KMS-11 (cell line): Measurements from ENCODE around the gene PP2D1.
"Not testable (repeated sequence)": the region's sequence is repeated elsewhere in the genome, so short reads cannot be mapped to it uniquely, and the experiment has no call there.

Experiments used
- H2AFZ ChIP-seq: fragments of 200-600 bp; sonication (generic); 2 replicates; pipeline ENCODE4 v1.6.1; 2016; ENCODE audit warnings: antibody characterized with exemption, mixed run types, low read depth
- H3K27ac ChIP-seq: fragments of 200-600 bp; sonication (generic); 2 replicates; pipeline ENCODE4 v1.6.1; 2016; ENCODE audit warnings: mild to moderate bottlenecking, mixed run types
- H3K27me3 ChIP-seq: fragments of 200-600 bp; sonication (generic); 2 replicates; pipeline ENCODE4 v1.6.1; 2017; ENCODE audit warnings: mild to moderate bottlenecking, low read depth, mixed run types, moderate library complexity; ENCODE audit not compliant: insufficient read depth
- H3K36me3 ChIP-seq: fragments of 200-600 bp; sonication (generic); 2 replicates; pipeline ENCODE4 v1.6.1; 2017; ENCODE audit warnings: mild to moderate bottlenecking, mixed run types; ENCODE audit not compliant: insufficient read depth
- H3K4me1 ChIP-seq: fragments of 200-600 bp; sonication (generic); 2 replicates; pipeline ENCODE4 v1.6.1; 2016; ENCODE audit warnings: mild to moderate bottlenecking, low read depth, mixed run types; ENCODE audit not compliant: poor library complexity, severe bottlenecking
- H3K4me2 ChIP-seq: fragments of 200-600 bp; sonication (generic); 2 replicates; pipeline ENCODE4 v1.7.0; 2016; ENCODE audit warnings: mild to moderate bottlenecking, mixed run types
- H3K4me3 ChIP-seq: fragments of 200-600 bp; sonication (generic); IDR thresholded peaks from 2 replicates; pipeline ENCODE4 v1.6.1; 2017; ENCODE audit warnings: low read depth, low read length, mixed read lengths; ENCODE audit not compliant: insufficient read depth
- H3K79me2 ChIP-seq: fragments of 200-600 bp; sonication (generic); 2 replicates; pipeline ENCODE4 v1.6.1; 2016; ENCODE audit warnings: low read depth, mixed run types; ENCODE audit not compliant: insufficient read depth
- H3K9ac ChIP-seq: fragments of 200-600 bp; sonication (generic); 2 replicates; pipeline ENCODE4 v1.6.1; 2016; ENCODE audit warnings: mild to moderate bottlenecking, mixed run types
- H4K20me1 ChIP-seq: fragments of 200-600 bp; sonication (generic); 2 replicates; pipeline ENCODE4 v1.6.1; 2016; ENCODE audit warnings: mild to moderate bottlenecking, mixed run types; ENCODE audit not compliant: insufficient read depth
- TF ChIP-seq, protein P1 (sequence below): fragments of 200-600 bp; sonication (generic); conservative IDR thresholded peaks from 2 replicates; pipeline ENCODE4 v1.6.1; 2017; ENCODE audit warnings: low read depth, mild to moderate bottlenecking, antibody characterized with exemption, low read length, moderate library complexity, mixed read lengths

PP2D1 gene

DNA sequence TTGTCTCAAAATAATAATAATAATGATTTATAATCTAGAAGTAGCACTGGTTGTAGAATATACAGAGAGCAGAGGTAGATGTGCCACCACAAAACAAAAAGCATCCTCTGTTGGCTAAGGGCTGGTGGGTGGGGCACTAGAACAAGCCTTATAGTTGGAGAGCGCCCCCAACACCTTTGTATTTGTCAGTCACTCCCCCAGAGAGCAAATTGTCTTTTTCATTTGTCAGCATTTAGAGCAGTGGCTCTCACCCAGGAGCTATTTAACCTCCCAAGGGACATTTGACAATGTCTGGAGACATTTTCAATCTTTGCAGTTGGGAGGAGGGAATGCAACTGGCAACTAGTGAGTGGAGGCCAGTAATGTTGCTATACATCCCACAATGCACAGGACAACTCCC, 34.5 kb upstream of the PP2D1 start:
- Histone ChIP-seq H3K4me3 (no peak overlapping the region), H3K79me2 (peaks cover 74% of the 10 kb centered on the region; the same call in 1 of the 2 replicates), H2AFZ (no peak overlapping the region), H3K4me1 (peaks cover 73% of the 10 kb centered on the region), H3K27me3 (no peaks in the 10 kb centered on the region), H3K27ac (no peak overlapping the region; the same call in 1 of the 2 replicates), H3K36me3 (no peaks in the 10 kb centered on the region), H4K20me1 (no peaks in the 10 kb centered on the region), H3K4me2 (no peak overlapping the region; the same call in 1 of the 2 replicates), H3K9ac (no peak overlapping the region)
- TF ChIP-seq, protein P1, sequence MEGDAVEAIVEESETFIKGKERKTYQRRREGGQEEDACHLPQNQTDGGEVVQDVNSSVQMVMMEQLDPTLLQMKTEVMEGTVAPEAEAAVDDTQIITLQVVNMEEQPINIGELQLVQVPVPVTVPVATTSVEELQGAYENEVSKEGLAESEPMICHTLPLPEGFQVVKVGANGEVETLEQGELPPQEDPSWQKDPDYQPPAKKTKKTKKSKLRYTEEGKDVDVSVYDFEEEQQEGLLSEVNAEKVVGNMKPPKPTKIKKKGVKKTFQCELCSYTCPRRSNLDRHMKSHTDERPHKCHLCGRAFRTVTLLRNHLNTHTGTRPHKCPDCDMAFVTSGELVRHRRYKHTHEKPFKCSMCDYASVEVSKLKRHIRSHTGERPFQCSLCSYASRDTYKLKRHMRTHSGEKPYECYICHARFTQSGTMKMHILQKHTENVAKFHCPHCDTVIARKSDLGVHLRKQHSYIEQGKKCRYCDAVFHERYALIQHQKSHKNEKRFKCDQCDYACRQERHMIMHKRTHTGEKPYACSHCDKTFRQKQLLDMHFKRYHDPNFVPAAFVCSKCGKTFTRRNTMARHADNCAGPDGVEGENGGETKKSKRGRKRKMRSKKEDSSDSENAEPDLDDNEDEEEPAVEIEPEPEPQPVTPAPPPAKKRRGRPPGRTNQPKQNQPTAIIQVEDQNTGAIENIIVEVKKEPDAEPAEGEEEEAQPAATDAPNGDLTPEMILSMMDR: no peak

DNA sequence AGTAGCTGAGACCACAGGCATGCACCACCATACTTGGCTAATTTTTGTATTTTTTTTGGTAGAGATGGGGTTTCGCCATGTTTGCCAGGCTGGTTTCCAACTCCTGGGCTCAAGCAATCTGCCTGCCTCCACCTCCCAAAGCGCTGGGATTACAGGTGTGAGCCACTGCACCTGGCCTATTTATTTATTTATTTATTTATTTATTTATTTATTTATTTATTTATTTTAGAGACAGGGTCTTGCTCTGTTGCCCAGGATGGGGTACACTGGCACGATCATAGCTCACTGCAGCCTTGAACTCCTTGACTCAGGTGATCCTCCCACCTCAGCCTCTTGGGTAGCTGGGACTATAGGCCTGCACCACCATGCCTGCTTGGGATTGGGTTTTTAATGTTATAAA, 33.1 kb upstream of the PP2D1 start:
- not testable (repeated sequence) for H3K27me3 ChIP-seq, H2AFZ ChIP-seq, H3K9ac ChIP-seq, H4K20me1 ChIP-seq, H3K36me3 ChIP-seq, H3K4me3 ChIP-seq, H3K4me2 ChIP-seq, H3K27ac ChIP-seq
- H3K79me2 ChIP-seq: peaks cover 62% of the 10 kb centered on the region; the same call in 1 of the 2 replicates
- peaks cover 66% of the 10 kb centered on the region for H3K4me1 ChIP-seq

DNA sequence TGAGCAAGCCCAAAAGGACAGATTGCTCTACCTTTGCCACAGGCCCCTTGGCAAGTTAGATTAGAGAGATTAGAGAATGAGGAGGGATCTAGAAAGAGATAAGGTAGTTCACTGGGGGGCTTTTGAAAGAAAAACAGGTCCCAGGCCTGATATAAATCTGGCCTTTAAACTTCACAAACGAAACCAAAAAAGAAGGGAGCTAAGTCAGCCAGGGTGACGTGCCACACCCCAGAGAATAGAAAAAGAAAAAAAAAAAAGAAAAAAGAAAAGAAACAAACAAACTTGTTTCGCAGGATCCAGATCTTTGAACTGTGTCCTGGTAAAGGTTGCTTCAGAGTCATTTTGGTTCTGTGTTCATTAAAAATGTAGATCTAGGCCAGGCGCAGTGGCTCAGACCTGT, 31.8 kb upstream of the PP2D1 start:
- H3K9ac ChIP-seq: peak overlapping the region; percentile 29; the same call in 1 of the 2 replicates
- peak overlapping the region; percentile 26 for H3K4me3 ChIP-seq
- no peaks in the 10 kb centered on the region for H3K27me3 ChIP-seq
- TF ChIP-seq, protein P1: no peak
- peaks cover 62% of the 10 kb centered on the region; the same call in 1 of the 2 replicates for H3K79me2 ChIP-seq
- H3K4me2 ChIP-seq: peak overlapping the region; percentile 87
- no peaks in the 10 kb centered on the region for H3K36me3 ChIP-seq
- no peak overlapping the region for H2AFZ ChIP-seq
- H3K4me1 ChIP-seq: peaks cover 56% of the 10 kb centered on the region
- peak overlapping the region; percentile 71 for H3K27ac ChIP-seq
- no peaks in the 10 kb centered on the region for H4K20me1 ChIP-seq

DNA sequence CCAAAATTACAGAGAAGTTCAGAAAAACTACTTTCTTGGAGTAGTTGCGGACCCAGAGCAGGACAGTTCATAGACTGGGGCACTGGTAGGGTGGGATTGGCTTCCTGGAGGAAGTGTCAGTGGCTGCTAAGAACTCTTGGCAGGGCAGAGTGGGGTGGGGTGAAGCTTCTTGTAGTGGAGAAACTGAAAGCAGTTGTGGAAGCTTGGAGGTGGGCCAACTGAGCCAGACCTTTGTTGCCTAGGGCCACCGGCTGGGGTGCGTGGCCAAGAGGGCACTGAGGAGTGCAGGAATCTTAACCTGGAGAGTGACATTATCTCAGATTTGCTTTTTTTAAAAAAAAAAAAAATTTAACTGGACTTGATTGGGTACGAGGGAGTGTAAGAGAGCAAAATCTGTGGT, 31.3 kb upstream of the PP2D1 start:
- peak overlapping the region; percentile 29; the same call in 1 of the 2 replicates for H3K9ac ChIP-seq
- H3K4me2 ChIP-seq: peak overlapping the region; percentile 87
- peak overlapping the region; percentile 26 for H3K4me3 ChIP-seq
- H3K27ac ChIP-seq: peak overlapping the region; percentile 71
- no peaks in the 10 kb centered on the region for H4K20me1 ChIP-seq
- H3K79me2 ChIP-seq: peaks cover 60% of the 10 kb centered on the region; the same call in 1 of the 2 replicates
- no peaks in the 10 kb centered on the region for H3K27me3 ChIP-seq
- H3K4me1 ChIP-seq: peaks cover 56% of the 10 kb centered on the region
- no peaks in the 10 kb centered on the region for H3K36me3 ChIP-seq
- no peak overlapping the region for H2AFZ ChIP-seq
- TF ChIP-seq, protein P1: no peak

DNA sequence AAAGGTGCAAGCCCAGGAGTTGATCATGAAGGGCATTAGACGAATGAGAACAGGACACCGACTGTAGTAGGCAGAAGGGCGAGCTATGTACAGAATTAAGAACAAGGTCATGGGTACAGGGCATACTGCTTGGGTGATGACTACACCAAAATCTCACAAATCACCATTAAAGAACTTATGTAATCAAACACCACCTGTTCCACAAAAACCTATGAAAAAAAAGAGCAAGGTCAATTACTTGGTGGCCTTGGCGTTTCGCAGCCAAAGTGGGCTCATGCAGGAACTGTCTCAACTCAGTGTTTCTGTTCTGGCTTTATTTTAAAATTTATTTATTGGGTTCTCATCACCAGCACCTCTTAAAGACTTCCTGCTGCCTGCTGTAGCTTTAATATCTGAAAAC, 30.3 kb upstream of the PP2D1 start:
- H3K36me3 ChIP-seq: no peaks in the 10 kb centered on the region
- H2AFZ ChIP-seq: no peak overlapping the region
- H3K27me3 ChIP-seq: no peaks in the 10 kb centered on the region
- H3K4me2 ChIP-seq: peak overlapping the region; percentile 87
- peak overlapping the region; percentile 71; the same call in 1 of the 2 replicates for H3K27ac ChIP-seq
- peaks cover 55% of the 10 kb centered on the region for H3K4me1 ChIP-seq
- no peak overlapping the region for H3K9ac ChIP-seq
- H3K4me3 ChIP-seq: no peak overlapping the region
- H3K79me2 ChIP-seq: peaks cover 51% of the 10 kb centered on the region; the same call in 1 of the 2 replicates
- H4K20me1 ChIP-seq: no peaks in the 10 kb centered on the region
- TF ChIP-seq, protein P1: no peak
